NCI-H460 (cell line): ENCODE measurements around the gene ANKRD44. TPM values are rescaled to one million over a fixed set of nuclear protein-coding genes. Genes with fewer than 3 reads are reported as not detected.
"Not testable (repeated sequence)": the region's sequence is repeated elsewhere in the genome, so short reads cannot be mapped to it uniquely, and the experiment has no call there.

Experiments
- DNase-seq: peaks from one replicate; pipeline ENCODE4 v3.0.0-alpha.2; 2016; ENCODE audit warnings: low read depth; ENCODE audit errors: extremely low read depth
- polyA plus RNA-seq: library from polyadenylated mRNA; depleted of rRNA; stranded (reverse); fragments of >200 nt; gene quantifications from 2 replicates; pipeline ENCODE4 v1.2.3, GENCODE V29; 2014; cell fraction: nucleus; rRNA removed
- total RNA-seq: library from RNA; depleted of rRNA; stranded (reverse); fragments of >200 nt; shearing (Covaris generic); gene quantifications from 2 replicates; pipeline ENCODE4 v1.2.3, GENCODE V29; 2014; rRNA removed

Gene ANKRD44
- 18.4 and 20.8 TPM in 2 replicates for total RNA-seq
- polyA plus RNA-seq, result 31.0 and 40.6 TPM in 2 replicates

GRCh38 chr2:197310271-197310985 lies at the start of gene ANKRD44:
Gene ANKRD44, minus strand, starts transcription at chr2:197310780. Its CDS starts 176 bp downstream, at chr2:197310604.
- peak; percentile 83 for DNase-seq

GRCh38 chr2:197359859-197360258 lies 49.3 kb upstream of the ANKRD44 start:
- DNase-seq, result no peak

- no peak for DNase-seq
Observed at GRCh38 chr2:197358931-197359330, 48.4 kb upstream of the ANKRD44 start.

DNA sequence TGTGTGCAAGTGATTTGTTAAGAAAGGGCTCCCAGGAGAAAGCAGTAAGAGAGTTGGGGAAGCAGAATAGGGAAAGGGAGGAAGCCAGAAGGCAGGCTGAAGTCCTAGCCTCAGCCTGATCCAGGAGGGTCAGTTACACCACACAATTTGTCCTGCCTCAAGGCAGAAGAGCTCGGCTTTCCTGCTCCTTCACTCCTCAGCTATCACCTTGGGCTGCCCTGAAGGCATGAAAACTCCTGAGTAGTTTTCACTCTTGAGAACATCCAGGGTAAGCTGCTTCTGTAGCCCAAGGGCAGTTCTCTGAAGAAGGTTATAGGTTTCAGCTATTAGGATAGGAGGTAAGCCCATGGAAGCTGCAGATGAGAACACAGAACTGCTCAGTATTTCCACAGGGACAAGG lies 47.4 kb upstream of the ANKRD44 start:
- no peak for DNase-seq

DNA sequence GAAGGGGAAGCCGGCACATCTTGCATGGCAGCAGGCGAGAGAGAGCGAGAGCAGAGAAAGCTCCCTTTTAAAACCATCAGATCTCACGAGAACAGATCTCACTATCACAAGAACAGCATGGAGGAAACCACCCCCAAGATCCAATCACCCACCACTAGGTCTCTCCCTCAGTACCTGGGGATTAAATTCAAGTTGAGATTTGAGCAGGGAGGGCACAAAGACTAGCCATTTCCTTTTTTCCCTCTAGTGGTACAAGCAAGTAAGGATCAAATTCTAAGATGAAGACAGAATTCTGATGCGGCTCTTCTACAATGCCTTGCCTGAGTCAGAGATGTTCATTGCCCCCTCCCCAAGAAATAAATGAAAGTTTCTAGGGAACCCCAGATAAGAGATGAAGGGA lies 45.6 kb upstream of the ANKRD44 start:
- peak; percentile 7 for DNase-seq

DNA sequence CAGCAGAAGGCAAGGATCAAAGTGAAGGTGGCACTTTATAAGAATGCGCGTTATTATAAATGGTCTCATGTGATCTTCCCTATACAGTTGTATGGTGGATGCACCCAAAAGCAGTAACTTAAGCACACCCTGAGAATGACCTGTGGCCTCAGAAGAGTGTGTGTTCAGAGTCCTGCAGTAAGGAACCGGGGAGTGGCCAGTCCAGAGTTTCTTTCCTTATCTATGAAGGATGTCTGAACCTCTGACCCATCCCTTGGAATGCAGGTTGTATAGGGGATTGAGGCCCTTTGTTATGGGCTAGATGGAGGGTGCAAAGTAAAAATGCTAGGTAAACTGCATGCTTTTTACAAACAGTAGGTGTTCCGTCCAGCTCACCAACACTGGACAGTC lies 43.6 kb upstream of the ANKRD44 start:
- no peak for DNase-seq

DNA sequence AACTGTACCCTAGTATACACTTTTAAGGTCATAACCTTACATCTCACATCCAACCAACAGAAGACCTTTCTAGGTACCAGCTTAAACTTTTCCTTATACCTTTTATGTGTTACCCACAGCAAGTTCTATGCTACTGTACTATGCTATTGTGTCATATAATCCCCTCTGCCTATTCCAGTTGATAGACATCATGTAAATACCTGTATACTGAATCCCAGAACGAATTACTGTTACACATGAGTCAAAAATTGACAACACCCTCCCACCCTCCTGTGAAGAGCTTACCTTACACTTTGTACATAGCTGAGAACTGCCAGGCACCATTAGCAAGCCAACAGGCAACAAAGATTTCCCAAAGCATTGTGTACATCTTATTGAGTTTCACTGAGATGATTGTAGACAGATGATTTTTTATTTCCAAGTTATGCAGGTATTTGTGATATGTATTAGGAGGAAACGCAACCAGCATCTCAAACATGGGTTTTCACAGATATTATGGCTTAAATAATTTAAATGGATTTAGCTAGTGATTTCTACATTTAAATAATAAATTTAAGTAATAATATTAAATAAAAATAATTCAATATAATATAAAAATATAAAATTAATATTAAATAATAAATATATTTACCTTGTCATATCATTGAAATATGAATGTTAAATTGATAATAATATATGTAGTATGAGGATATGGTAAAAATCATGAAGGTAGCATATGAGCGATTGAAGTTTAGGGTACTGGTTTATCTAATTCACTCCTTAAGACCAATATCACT lies 43.0 kb upstream of the ANKRD44 start:
- DNase-seq, result no peak

GRCh38 chr2:197349699-197350098 lies 39.1 kb upstream of the ANKRD44 start:
- no peak for DNase-seq

GRCh38 chr2:197348721-197349360 lies 38.3 kb upstream of the ANKRD44 start:
- no peak for DNase-seq

DNA sequence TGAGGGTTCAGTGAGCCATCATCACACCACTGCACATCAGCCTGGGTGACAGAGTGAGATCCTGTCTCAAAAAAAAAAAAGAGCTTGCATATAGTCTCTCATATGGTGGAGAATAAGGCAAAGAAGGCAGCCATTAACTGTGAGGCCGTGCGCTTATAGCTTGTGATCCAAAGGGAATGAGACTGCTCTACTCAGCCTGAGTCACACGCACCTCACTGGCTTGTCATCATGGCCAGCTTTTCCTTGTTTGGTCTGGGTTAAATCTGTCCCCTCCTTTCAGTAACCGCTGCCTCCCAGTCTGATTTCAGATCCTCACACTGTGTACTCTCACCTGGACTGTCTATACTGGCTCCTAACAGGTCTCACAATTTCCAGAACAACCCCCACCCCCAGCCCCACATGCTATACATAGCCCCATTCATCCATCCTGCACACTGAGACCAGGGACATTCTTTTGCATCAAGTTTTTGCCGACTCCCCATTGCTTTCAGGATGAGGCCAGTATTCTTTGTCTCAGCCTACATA lies 35.3 kb upstream of the ANKRD44 start:
- no peak for DNase-seq

DNA sequence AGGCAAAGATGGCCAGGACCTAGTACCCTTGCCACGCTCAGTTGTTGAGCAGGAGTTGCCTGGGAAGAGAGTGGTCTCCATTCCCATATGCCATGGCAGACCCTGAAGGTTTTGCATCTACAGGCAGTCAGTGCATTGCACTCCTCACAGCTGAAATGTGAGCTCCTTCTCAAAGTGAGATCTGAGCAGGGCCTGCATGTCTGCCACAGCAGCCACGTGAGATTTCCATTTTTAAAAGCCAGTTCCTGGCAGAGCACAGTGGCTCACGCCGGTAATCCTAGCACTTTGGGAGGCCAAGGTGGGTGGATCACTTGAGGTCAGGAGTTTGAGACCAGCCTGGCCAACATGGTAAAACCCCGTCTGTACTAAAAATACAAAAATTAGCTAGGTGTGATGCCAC lies 33.4 kb upstream of the ANKRD44 start:
- DNase-seq, result not testable (repeated sequence)

- DNase-seq, result no peak
Observed at GRCh38 chr2:197340591-197340990, 30.0 kb upstream of the ANKRD44 start.

DNA sequence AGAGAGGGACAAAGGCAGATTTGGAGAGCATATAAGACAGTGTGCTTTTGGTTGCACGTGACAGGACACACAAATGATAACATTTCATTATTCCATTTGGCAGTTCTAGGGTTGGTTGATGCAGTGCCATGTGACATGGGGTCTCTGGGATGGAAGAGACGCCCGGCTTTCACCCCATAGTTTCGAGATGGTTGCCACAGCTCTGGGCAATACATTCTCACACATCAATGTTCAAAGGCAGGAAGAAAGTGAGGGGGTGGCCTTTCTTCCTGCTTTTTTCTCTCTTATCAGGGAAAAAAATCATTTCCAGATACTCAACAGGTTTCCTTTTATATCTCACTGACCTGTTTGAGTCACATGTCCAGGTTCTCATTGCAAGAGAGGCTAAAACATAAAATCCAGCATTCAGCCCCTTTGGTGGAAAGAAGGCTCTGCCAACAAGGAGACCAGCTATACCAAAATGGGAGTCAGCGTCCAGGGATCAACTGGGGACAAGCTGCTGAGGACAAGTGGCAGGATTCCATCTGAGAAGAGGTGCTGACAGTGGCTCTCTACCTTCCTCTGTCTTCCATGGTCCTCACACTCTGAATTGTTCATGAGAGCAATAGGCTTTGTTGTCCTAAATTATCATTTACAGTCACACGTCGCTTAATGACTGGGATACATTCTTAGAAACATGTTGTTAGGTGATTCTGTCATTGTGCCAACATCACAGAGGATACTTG lies 29.1 kb upstream of the ANKRD44 start:
- no peak for DNase-seq

- no peak for DNase-seq
Observed at GRCh38 chr2:197339016-197339415, 28.4 kb upstream of the ANKRD44 start.

- DNase-seq, result no peak
Observed at GRCh38 chr2:197332641-197333040, 22.1 kb upstream of the ANKRD44 start.

DNA sequence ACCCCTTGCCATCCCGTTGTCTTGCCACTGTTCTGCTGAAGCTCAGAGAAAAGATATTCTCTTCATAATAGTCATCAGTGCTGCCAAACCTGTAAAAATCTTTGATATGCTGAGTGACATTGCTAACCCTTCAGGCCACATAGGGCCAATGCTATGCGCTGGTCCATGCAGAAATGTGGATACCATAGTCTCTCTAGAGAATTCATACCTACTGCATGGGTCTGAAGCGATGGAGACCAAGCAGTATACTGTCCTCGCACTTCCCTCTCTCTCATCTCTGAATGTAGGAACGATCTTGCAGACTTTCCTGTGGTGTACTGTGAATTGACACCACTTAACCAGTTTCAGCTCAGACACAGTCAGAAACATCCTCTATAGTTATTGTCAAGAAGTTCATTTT lies 17.9 kb upstream of the ANKRD44 start:
- no peak for DNase-seq

DNA sequence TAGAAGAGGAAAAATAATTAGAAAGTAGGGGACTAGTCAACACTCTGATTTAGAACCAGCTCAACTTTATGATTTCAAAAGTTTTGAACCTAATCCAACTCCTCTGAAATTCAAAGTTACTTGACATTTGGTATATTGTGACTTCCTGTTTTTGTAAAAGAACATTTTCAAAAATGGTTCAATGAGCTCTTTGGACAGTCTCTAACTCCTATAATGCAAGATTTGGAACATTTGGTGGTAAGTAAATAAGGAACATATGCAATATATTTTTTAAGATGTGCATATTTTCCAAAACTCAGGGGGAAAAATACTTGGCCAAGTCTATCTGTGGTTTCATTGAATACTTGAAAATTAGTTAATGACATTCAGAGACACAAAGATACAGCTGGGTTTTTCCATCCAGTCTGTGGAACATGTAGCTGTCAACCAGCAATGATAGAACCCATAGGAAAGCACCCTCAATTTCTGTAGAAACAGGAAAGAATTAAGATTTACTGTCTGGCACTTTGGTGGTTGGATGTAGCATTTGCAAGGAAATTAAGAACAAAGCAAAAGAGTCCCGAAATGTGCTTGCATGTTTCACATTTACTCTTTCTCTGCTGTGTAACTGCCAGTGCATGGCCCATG lies 17.0 kb upstream of the ANKRD44 start:
- DNase-seq, result no peak

DNA sequence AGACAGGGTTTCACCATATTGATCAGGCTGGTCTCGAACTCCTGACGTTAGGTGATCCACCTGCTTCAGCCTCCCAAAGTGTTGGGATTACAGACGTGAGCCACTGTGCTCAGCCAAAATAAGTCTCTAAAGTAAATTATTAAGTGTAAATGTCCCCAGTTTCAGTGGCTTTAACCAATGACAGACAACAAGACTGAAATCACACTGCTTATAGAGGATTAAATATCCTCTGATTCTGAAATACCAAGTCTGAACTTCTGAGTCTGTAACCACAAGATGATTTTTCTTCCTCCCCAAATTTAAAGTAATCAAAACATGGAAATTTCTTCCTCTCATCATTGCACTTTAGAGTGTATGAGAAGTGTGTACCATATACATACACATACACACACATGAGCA lies 16.5 kb upstream of the ANKRD44 start:
- DNase-seq, result no peak

DNA sequence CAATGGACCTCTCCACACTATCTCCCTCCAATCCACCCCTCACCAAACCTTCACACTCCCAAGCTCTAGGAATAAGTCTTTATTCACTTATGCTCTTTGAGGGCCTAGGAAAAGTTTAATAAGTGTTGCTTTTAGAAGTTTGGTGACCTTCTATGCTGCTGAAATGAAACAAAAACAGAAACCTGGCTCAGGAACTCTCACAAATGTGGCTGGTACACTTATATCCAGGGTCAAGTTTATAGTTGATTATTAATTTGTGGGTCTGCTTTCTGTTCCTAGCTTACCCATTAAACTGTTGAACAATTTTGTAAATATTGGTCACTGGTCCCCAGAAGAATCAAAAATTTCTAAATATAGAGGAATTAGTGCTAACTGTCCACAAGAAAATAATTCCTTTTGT lies 14.2 kb upstream of the ANKRD44 start:
- no peak for DNase-seq
